ENCODE data around the gene MSS51. TPM values are rescaled to one million over a fixed set of nuclear protein-coding genes. Genes with fewer than 3 reads are reported as not detected.

Gene MSS51
- total RNA-seq, 1 donor from 2014 or later = 2.0 TPM

DNA sequence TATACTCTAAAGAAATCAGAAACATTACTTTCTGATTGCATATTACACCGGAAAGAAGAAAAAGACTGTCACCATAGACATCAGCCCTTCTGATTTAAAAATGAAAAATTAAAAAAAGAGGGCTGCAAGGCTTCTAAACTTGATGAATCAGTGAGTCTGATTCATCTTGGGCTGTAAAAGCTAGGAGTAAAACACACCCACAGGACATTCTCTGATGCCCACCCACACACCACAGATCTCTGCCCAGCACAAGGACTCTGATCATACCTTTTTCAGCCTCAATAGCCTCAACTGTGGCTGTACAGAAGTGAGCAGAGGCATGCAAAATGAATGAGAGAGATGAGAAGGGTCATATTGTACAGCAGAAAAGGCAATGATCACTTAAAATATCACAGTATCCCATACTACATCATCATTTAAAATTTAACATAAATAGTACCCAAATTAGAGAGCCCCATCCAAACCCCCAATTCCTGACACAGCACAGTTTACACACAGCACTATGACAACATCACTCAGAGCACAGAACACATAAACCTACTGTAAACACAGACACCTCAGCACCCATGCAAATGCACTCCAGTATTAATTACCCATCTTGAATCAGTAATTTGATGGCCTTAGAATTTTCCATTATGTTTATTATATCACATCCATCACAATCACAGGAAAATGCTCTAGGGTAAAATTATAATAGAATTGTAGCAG is 6.4 kb upstream of the MSS51 start:
- no peak overlapping the region for H3K27ac Mint-ChIP-seq (ENCODE audit: unreplicated experiment)
- H3K27me3 Mint-ChIP-seq (ENCODE audit: unreplicated experiment) = no peaks in the 10 kb centered on the region
- no peaks in the 10 kb centered on the region for H3K36me3 Mint-ChIP-seq (ENCODE audit: low read depth, unreplicated experiment)
- no peaks in the 10 kb centered on the region for H3K9me3 Mint-ChIP-seq (ENCODE audit: unreplicated experiment)
- TF ChIP-seq, protein P1, sequence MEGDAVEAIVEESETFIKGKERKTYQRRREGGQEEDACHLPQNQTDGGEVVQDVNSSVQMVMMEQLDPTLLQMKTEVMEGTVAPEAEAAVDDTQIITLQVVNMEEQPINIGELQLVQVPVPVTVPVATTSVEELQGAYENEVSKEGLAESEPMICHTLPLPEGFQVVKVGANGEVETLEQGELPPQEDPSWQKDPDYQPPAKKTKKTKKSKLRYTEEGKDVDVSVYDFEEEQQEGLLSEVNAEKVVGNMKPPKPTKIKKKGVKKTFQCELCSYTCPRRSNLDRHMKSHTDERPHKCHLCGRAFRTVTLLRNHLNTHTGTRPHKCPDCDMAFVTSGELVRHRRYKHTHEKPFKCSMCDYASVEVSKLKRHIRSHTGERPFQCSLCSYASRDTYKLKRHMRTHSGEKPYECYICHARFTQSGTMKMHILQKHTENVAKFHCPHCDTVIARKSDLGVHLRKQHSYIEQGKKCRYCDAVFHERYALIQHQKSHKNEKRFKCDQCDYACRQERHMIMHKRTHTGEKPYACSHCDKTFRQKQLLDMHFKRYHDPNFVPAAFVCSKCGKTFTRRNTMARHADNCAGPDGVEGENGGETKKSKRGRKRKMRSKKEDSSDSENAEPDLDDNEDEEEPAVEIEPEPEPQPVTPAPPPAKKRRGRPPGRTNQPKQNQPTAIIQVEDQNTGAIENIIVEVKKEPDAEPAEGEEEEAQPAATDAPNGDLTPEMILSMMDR (IDR thresholded peaks at IDR 0.05; ENCODE audit: unreplicated experiment) = no peak
- DNase-seq (ENCODE audit: low spot score) = no peak
- no peaks in the 10 kb centered on the region for H3K4me1 Mint-ChIP-seq (ENCODE audit: unreplicated experiment)
- no peak overlapping the region for H3K4me3 Mint-ChIP-seq (ENCODE audit: unreplicated experiment)

DNA sequence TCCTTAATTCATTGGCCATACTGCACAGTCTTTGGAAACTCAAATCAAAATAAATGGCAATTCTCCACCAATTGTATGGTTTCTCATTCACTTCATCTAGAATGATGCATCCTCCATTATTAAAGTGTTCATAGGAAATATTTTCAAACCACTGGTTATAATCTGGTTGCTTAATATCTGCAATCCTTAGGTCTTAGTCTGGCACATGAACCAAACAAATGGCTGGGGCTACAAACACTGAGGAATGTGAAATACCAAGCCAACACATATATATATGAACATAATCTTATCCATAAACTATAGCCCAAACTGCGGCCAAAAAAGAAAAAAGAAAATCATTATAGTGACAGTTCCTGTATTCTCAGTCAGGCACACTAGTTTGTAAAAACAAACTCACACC is 5.7 kb upstream of the MSS51 start:
- Mint-ChIP-seq H3K4me1 (ENCODE audit: unreplicated experiment) (no peaks in the 10 kb centered on the region), H3K9me3 (ENCODE audit: unreplicated experiment) (no peaks in the 10 kb centered on the region), H3K27me3 (ENCODE audit: unreplicated experiment) (no peaks in the 10 kb centered on the region), H3K36me3 (ENCODE audit: low read depth, unreplicated experiment) (no peaks in the 10 kb centered on the region), H3K4me3 (ENCODE audit: unreplicated experiment) (no peak overlapping the region), H3K27ac (ENCODE audit: unreplicated experiment) (no peak overlapping the region)
- no peak for DNase-seq (ENCODE audit: low spot score)
- TF ChIP-seq, protein P1 (IDR thresholded peaks at IDR 0.05; ENCODE audit: unreplicated experiment) = no peak

DNA sequence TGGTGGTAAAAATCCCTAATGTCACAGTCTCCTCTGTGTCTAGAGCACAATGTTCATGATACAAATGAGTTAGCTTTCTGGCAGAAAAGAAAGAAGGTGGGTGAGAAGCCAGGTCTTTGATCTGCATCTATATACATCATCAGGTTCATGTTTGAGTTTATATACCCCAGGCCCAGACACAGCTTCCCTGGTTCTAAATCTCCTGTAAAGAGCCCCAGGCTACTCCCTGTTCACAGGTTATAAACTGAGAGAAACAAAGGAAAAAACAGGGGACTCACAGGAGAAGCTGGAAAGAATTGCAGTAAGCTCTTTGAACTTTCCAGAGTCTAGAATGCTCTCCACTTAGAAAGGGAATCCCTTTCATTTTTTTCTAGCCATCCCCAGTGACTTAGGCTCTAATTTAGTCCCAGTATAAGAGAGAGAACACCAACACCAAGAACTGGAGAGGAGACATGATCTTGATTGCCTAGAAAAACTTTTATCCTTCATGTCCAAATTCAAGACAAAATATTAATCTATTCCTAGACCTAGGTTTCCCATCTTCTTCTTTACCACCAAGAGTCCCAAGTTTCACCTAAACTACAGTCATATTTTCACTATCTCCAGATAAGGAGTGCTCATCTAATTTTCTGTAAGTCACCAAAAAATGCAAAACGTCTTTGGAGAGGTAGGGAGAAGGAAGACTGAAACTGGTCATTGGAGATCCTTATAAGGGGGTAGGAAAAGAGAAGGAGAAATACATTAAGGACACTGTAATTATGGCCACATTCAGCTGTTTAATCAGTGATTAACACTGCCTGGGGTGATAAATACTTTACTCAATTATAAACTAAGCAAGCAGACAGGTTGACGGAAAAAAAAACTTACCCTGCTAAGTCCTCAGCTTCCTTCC is 469 bp downstream of the MSS51 start:
- H3K9me3 Mint-ChIP-seq (ENCODE audit: unreplicated experiment) = no peaks in the 10 kb centered on the region
- H3K27ac Mint-ChIP-seq (ENCODE audit: unreplicated experiment) = no peak overlapping the region
- peaks cover 2% of the 10 kb centered on the region for H3K36me3 Mint-ChIP-seq (ENCODE audit: low read depth, unreplicated experiment)
- no peak overlapping the region for H3K4me3 Mint-ChIP-seq (ENCODE audit: unreplicated experiment)
- TF ChIP-seq, protein P1 (IDR thresholded peaks at IDR 0.05; ENCODE audit: unreplicated experiment) = no peak
- no peak for DNase-seq (ENCODE audit: low spot score)
- H3K27me3 Mint-ChIP-seq (ENCODE audit: unreplicated experiment) = no peaks in the 10 kb centered on the region
- peaks cover 4% of the 10 kb centered on the region for H3K4me1 Mint-ChIP-seq (ENCODE audit: unreplicated experiment)

DNA sequence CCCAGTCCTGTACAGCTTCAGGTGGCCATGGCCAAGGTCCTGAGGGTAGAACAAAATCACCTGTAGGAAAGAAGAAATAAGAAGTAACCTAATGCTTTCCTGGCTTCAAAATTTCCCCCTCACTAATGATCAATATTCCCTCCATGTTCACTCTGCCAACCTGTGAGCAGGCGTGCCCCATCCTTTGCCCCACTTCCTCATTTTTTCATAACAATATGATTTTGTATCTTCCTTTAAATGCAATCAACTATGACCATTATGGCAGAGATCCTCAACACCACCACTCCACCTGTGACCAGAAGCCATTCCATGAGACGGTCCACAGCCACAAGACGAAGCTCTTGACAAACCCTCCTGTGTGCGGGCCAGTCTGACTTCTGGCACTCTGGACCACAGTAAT is 7.0 kb downstream of the MSS51 start:
- TF ChIP-seq, protein P1 (IDR thresholded peaks at IDR 0.05; ENCODE audit: unreplicated experiment) = no peak
- no peak for DNase-seq (ENCODE audit: low spot score)
- Mint-ChIP-seq H3K36me3 (ENCODE audit: low read depth, unreplicated experiment) (peaks cover 35% of the 10 kb centered on the region), H3K27ac (ENCODE audit: unreplicated experiment) (no peak overlapping the region), H3K9me3 (ENCODE audit: unreplicated experiment) (no peaks in the 10 kb centered on the region), H3K27me3 (ENCODE audit: unreplicated experiment) (peaks cover 1% of the 10 kb centered on the region), H3K4me1 (ENCODE audit: unreplicated experiment) (no peaks in the 10 kb centered on the region), H3K4me3 (ENCODE audit: unreplicated experiment) (peak overlapping the region; percentile 16)

DNA sequence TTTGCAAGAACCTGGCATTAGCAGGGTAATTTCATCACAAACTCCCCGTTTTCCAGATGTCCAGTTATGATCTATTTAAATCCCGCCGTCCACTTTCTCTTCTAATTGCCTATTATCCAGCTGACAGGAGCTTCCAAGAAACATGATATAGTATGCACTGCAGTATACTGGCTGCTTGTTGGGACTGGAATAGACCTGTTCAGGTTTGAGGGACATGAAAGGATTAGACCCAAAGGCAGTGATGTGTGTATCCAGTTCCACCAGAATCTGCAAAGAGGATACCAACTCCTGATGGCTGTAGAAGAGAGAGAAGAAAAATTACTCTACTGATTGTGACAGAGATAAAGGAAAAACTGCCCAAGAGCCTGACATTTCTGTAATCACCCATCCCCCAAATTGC is 8.9 kb downstream of the MSS51 start:
- Mint-ChIP-seq H3K36me3 (ENCODE audit: low read depth, unreplicated experiment) (peaks cover 35% of the 10 kb centered on the region), H3K27me3 (ENCODE audit: unreplicated experiment) (peaks cover 1% of the 10 kb centered on the region), H3K27ac (ENCODE audit: unreplicated experiment) (no peak overlapping the region), H3K4me3 (ENCODE audit: unreplicated experiment) (no peak overlapping the region), H3K9me3 (ENCODE audit: unreplicated experiment) (no peaks in the 10 kb centered on the region), H3K4me1 (ENCODE audit: unreplicated experiment) (no peaks in the 10 kb centered on the region)
- TF ChIP-seq, protein P1 (IDR thresholded peaks at IDR 0.05; ENCODE audit: unreplicated experiment) = no peak
- DNase-seq (ENCODE audit: low spot score) = no peak

All from endothelial cell (in vitro differentiated cells).